ENCODE data around the gene APOA4. TPM values are rescaled to one million over a fixed set of nuclear protein-coding genes. Genes with fewer than 3 reads are reported as not detected.

The APOA4 gene
- polyA plus RNA-seq, 3 donors = not detected

- Histone ChIP-seq H3K4me2 (replicated peaks; ENCODE audit: extremely low read depth, low read length, poor library complexity, severe bottlenecking) (no peak overlapping the region), H4K20me1 (ENCODE audit: insufficient read depth, low read length) (no peaks in the 10 kb centered on the region), H3K9me3 (replicated peaks in 1 of 2; ENCODE audit: control insufficient read depth in 1 of 2, insufficient read depth in 1 of 2, low read length in 2 of 2) (no peaks in the 10 kb centered on the region), H3K9ac (ENCODE audit: insufficient read depth, low read length, poor library complexity, severe bottlenecking) (no peak overlapping the region), H3K27ac (ENCODE audit: low read depth in 1 of 2, low read length in 2 of 2) (no peak overlapping the region), H3K4me1 (ENCODE audit: control insufficient read depth in 1 of 2, insufficient read depth in 2 of 2, low read length in 2 of 2) (no peaks in the 10 kb centered on the region), H3K4me3 (replicated peaks in 1 of 3; ENCODE audit: low read depth in 2 of 3, low read length in 3 of 3) (no peak overlapping the region), H2AFZ (ENCODE audit: insufficient read depth, low read depth, low read length, poor library complexity, severe bottlenecking) (no peak overlapping the region), H3K79me2 (ENCODE audit: insufficient read depth, low read length) (no peaks in the 10 kb centered on the region), H3K36me3 (replicated peaks in 1 of 2; ENCODE audit: control insufficient read depth in 1 of 2, insufficient read depth in 2 of 2, low read length in 2 of 2) (no peaks in the 10 kb centered on the region), H3K27me3 (ENCODE audit: control insufficient read depth in 2 of 2, insufficient read depth in 2 of 2, low read length in 2 of 2) (no peaks in the 10 kb centered on the region)
- intact Hi-C loops (cut with micrococcal nuclease) = no loop called here
- no peak for DNase-seq
- Mint-ChIP-seq H3K9me3 (no peaks in the 10 kb centered on the region), H3K4me3 (no peak overlapping the region), H3K27ac (no peak overlapping the region), H3K4me1 (no peaks in the 10 kb centered on the region), H3K27me3 (ENCODE audit: low read depth in 3 of 3) (peaks cover 0 to 2% (median 1%) of the 10 kb centered on the region in 3 donors), H3K36me3 (no peaks in the 10 kb centered on the region)
- 95% methylated on average over 7 of the region's 9 CpGs for WGBS (ENCODE audit: insufficient coverage)
- TF ChIP-seq CTCF (IDR thresholded peaks at IDR 0.05) = no peak
These were observed 3.8 kb upstream of the APOA4 start for GRCh38 chr11:116826751-116827431.

- H3K4me3 ChIP-seq (replicated peaks in 1 of 3; ENCODE audit: low read depth in 2 of 3, low read length in 3 of 3) = no peak overlapping the region
- 93% methylated on average over 18 of the region's 22 CpGs for WGBS (ENCODE audit: insufficient coverage)
- Mint-ChIP-seq H3K4me1 (no peaks in the 10 kb centered on the region), H3K4me3 (no peak overlapping the region), H3K9me3 (no peaks in the 10 kb centered on the region), H3K27ac (no peak overlapping the region), H3K27me3 (ENCODE audit: low read depth in 3 of 3) (peaks cover 0 to under 1% (median 0%) of the 10 kb centered on the region in 3 donors), H3K36me3 (no peaks in the 10 kb centered on the region)
- DNase-seq = no peak
- H4K20me1 ChIP-seq (ENCODE audit: insufficient read depth, low read length) = no peaks in the 10 kb centered on the region
- H3K4me1 ChIP-seq (ENCODE audit: control insufficient read depth in 1 of 2, insufficient read depth in 2 of 2, low read length in 2 of 2) = no peaks in the 10 kb centered on the region
- intact Hi-C loops (cut with micrococcal nuclease) = no loop called here
- H3K79me2 ChIP-seq (ENCODE audit: insufficient read depth, low read length) = no peaks in the 10 kb centered on the region
- H3K4me2 ChIP-seq (replicated peaks; ENCODE audit: extremely low read depth, low read length, poor library complexity, severe bottlenecking) = no peak overlapping the region
- no peak for TF ChIP-seq CTCF (IDR thresholded peaks at IDR 0.05)
- H3K27ac ChIP-seq (ENCODE audit: low read depth in 1 of 2, low read length in 2 of 2) = no peak overlapping the region
- no peaks in the 10 kb centered on the region for H3K27me3 ChIP-seq (ENCODE audit: control insufficient read depth in 2 of 2, insufficient read depth in 2 of 2, low read length in 2 of 2)
- H2AFZ ChIP-seq (ENCODE audit: insufficient read depth, low read depth, low read length, poor library complexity, severe bottlenecking) = no peak overlapping the region
- H3K9me3 ChIP-seq (replicated peaks in 1 of 2; ENCODE audit: control insufficient read depth in 1 of 2, insufficient read depth in 1 of 2, low read length in 2 of 2) = no peaks in the 10 kb centered on the region
- no peak overlapping the region for H3K9ac ChIP-seq (ENCODE audit: insufficient read depth, low read length, poor library complexity, severe bottlenecking)
- H3K36me3 ChIP-seq (replicated peaks in 1 of 2; ENCODE audit: control insufficient read depth in 1 of 2, insufficient read depth in 2 of 2, low read length in 2 of 2) = no peaks in the 10 kb centered on the region
These were observed 3.0 kb upstream of the APOA4 start for GRCh38 chr11:116825854-116826750.

All from CD14-positive monocyte (primary cell).